GM10266 (cell line): ENCODE measurements around the gene MBTPS1.

Experiments
- DNase-seq: peaks from one replicate; pipeline ENCODE4 v3.0.0; 2012; ENCODE audit errors: extremely low spot score
- CTCF ChIP-seq: IDR thresholded peaks from 2 replicates; pipeline ENCODE4 v1.5.1; 2012; ENCODE audit warnings: mild to moderate bottlenecking, low read depth; ENCODE audit not compliant: control insufficient read depth, insufficient read depth; ENCODE audit errors: missing control alignments

Gene MBTPS1

GRCh38 chr16:84098939-84099338 is 17.8 kb downstream of the MBTPS1 start:
- no peak for TF ChIP-seq CTCF
- DNase-seq = no peak

- no peak for TF ChIP-seq CTCF
- DNase-seq = no peak
Measured at GRCh38 chr16:84096447-84097005, 20.2 kb downstream of the MBTPS1 start.

GRCh38 chr16:84095466-84095865 is 21.3 kb downstream of the MBTPS1 start:
- TF ChIP-seq CTCF = no peak
- no peak for DNase-seq

GRCh38 chr16:84093879-84094270 is 22.9 kb downstream of the MBTPS1 start:
- no peak for TF ChIP-seq CTCF
- no peak for DNase-seq

GRCh38 chr16:84093120-84093878 is 23.4 kb downstream of the MBTPS1 start:
- no peak for DNase-seq
- no peak for TF ChIP-seq CTCF

GRCh38 chr16:84091460-84091859 is 25.3 kb downstream of the MBTPS1 start:
- TF ChIP-seq CTCF = no peak
- DNase-seq = no peak

- TF ChIP-seq CTCF = no peak
- no peak for DNase-seq
Measured at GRCh38 chr16:84090211-84090610, 26.5 kb downstream of the MBTPS1 start.
